ENCODE measurements around the gene SLC2A4RG.

DNA sequence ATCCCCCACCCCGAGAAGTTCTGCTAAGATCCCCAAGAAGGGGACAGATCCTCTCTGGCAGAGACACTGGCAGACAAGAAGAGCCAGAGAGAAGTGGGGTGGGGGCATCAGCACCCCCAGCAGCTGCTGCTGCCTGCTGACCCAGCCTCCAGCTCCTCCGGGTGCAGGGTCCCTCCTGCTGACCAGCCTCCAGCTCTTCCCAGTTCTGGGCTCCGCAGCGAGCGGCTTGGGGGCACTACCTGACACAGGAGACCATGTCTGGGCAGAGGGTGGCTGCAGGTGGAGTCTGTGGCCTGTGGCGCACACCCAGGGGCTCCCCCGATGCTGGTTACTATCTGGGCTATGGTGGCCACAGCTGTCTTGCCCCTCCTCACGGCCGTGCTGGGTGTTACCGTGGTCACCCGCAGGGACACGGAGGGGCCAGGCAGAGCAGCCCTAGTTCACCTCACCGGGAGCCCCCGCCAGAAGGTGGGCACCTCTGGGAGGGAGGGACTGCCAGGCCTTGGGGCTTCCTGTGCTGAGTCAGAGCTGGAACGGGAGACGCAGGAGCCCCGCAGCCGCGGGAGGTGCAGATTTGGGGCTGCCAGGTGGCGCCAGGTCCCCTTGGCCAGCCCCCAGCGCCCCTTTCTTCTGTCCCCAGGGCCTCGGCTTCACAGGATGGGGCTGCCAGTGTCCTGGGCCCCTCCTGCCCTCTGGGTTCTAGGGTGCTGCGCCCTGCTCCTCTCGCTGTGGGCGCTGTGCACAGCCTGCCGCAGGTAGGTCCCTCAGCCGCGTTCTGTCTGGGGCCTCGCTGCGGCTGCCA lies 2.5 kb upstream of the SLC2A4RG start:
- no peak for TF ChIP-seq GATA3 (IDR thresholded peaks at IDR 0.05; ENCODE audit: low read depth, low read length)
- no peak for TF ChIP-seq GATA2 (IDR thresholded peaks at IDR 0.05; ENCODE audit: low read depth, low read length)
